Natural killer cell (primary cell): ENCODE results near the gene ACRBP. TPM values are rescaled to one million over a fixed set of nuclear protein-coding genes. Genes with fewer than 3 reads are reported as not detected.

ENCODE experiments used
- ATAC-seq, 3 donors: fragments of 150-1000 bp in 2 of 3; fragments of 200-7000 bp in 1 of 3; cut with Tn5 transposase; 1 replicate in 1 of 3; 2 replicates in 2 of 3; pipeline ENCODE4 v1.10.0; 2021; ENCODE audit warnings: mild to moderate bottlenecking in 2 of 3, moderate library complexity in 2 of 3
- DNase-seq, 2 donors: peaks; one replicate each; pipeline versions ENCODE4 v3.0.0 to v3.0.0-alpha.2; 2013 to 2021; ENCODE audit warnings: mixed read lengths in 1 of 2
- H3K27ac ChIP-seq: one replicate; pipeline ENCODE4 v1.5.1; 2013; ENCODE audit warnings: mild to moderate bottlenecking, low read length
- H3K27me3 ChIP-seq: one replicate; pipeline ENCODE4 v1.6.1; 2013; ENCODE audit warnings: low read length; ENCODE audit not compliant: control insufficient read depth, insufficient read depth
- H3K36me3 ChIP-seq: one replicate; pipeline ENCODE4 v1.6.1; 2013; ENCODE audit warnings: low read length; ENCODE audit not compliant: control insufficient read depth, insufficient read depth
- H3K4me1 ChIP-seq: one replicate; pipeline ENCODE4 v1.6.1; 2013; ENCODE audit warnings: low read length; ENCODE audit not compliant: control insufficient read depth, insufficient read depth
- H3K4me3 ChIP-seq: one replicate; pipeline ENCODE4 v1.5.1; 2013; ENCODE audit warnings: low read length
- H3K9me3 ChIP-seq: one replicate; pipeline ENCODE4 v1.6.1; 2013; ENCODE audit warnings: low read length; ENCODE audit not compliant: control insufficient read depth, insufficient read depth
- H3K27ac Mint-ChIP-seq, 2 donors: one replicate each; pipeline ENCODE4 v1.8.0; 2022; ENCODE audit warnings: mild to moderate bottlenecking in 2 of 2, mixed read lengths in 2 of 2, moderate library complexity in 1 of 2
- H3K27me3 Mint-ChIP-seq, 2 donors: one replicate each; pipeline ENCODE4 v1.8.0; 2022; ENCODE audit warnings: low read depth in 2 of 2, mixed read lengths in 2 of 2
- H3K36me3 Mint-ChIP-seq: one replicate; pipeline ENCODE4 v1.8.0; 2022; ENCODE audit warnings: mixed read lengths
- H3K4me1 Mint-ChIP-seq, 2 donors: one replicate each; pipeline ENCODE4 v1.8.0; 2022; ENCODE audit warnings: mixed read lengths in 2 of 2
- H3K4me3 Mint-ChIP-seq: one replicate; pipeline ENCODE4 v1.8.0; 2022; ENCODE audit warnings: mild to moderate bottlenecking, moderate library complexity, mixed read lengths
- H3K9me3 Mint-ChIP-seq, 2 donors: one replicate each; pipeline ENCODE4 v1.8.0; 2022; ENCODE audit warnings: mixed read lengths in 2 of 2
- CTCF ChIP-seq: fragments of 200-600 bp; IDR thresholded peaks from one replicate; pipeline ENCODE4 v1.8.0; 2022; ENCODE audit warnings: antibody characterized with exemption
- WGBS: methylation state at CpG from one replicate; pipeline ENCODE4 v1.1.7; 2013; ENCODE audit warnings: missing lambda C conversion rate; ENCODE audit not compliant: insufficient coverage; 5-methylcytosine and 5-hydroxymethylcytosine counted together
- intact Hi-C: fragments of 100-400 bp; cut with micrococcal nuclease; formaldehyde crosslinking; loops from one replicate; pipeline ENCODE4 v1.14.2; 2022
- total RNA-seq, 4 donors: library from RNA; stranded (reverse); fragments of 120-200 nt in 1 of 4; gene quantifications; one replicate each; pipeline versions ENCODE4 v1.2.3 to v1.2.4, GENCODE V29; 2013 to 2022

ACRBP gene
- total RNA-seq, 3 donors from 2014 or later (not counting 1 experiment from before 2014, with no cell fraction given), result 2.1 to 12.2 (median 4.7) TPM

GRCh38 chr12:6693832-6694355, 46.7 kb upstream of the ACRBP start:
- no peak overlapping the region for H3K4me3 Mint-ChIP-seq
- WGBS, result 91% methylated on average over 4 of the region's 4 CpGs
- peaks cover 8 to 19% of the 10 kb centered on the region in 2 donors for H3K4me1 Mint-ChIP-seq
- H3K27me3 Mint-ChIP-seq, result peaks cover 23 to 26% of the 10 kb centered on the region in 2 donors
- no peaks in the 10 kb centered on the region for H3K36me3 Mint-ChIP-seq
- Histone ChIP-seq H3K9me3 (no peaks in the 10 kb centered on the region), H3K4me3 (no peak overlapping the region), H3K36me3 (no peaks in the 10 kb centered on the region), H3K4me1 (peaks cover 18% of the 10 kb centered on the region), H3K27me3 (peaks cover 3% of the 10 kb centered on the region), H3K27ac (no peak overlapping the region)
- H3K9me3 Mint-ChIP-seq, result no peaks in the 10 kb centered on the region
- intact Hi-C loops, result no loop called here
- no peak overlapping the region for H3K27ac Mint-ChIP-seq
- DNase-seq, result no peak
- no peak for ATAC-seq
- TF ChIP-seq CTCF, result no peak

GRCh38 chr12:6692888-6693287, 45.7 kb upstream of the ACRBP start:
- H3K4me1 Mint-ChIP-seq, result peaks cover 15 to 29% of the 10 kb centered on the region in 2 donors
- DNase-seq (no peak), ATAC-seq (no peak)
- no peaks in the 10 kb centered on the region for H3K9me3 Mint-ChIP-seq
- Histone ChIP-seq H3K4me3 (no peak overlapping the region), H3K9me3 (no peaks in the 10 kb centered on the region), H3K4me1 (peaks cover 23% of the 10 kb centered on the region), H3K27me3 (no peaks in the 10 kb centered on the region), H3K27ac (no peak overlapping the region), H3K36me3 (no peaks in the 10 kb centered on the region)
- TF ChIP-seq CTCF, result no peak
- no peak overlapping the region for H3K4me3 Mint-ChIP-seq
- WGBS, result 71% methylated on average over 2 of the region's 2 CpGs
- intact Hi-C loops, result no loop called here
- H3K27ac Mint-ChIP-seq, result peak overlapping the region in 1 of 2 donors; percentile 13
- H3K27me3 Mint-ChIP-seq, result peaks cover 14 to 16% of the 10 kb centered on the region in 2 donors
- H3K36me3 Mint-ChIP-seq, result no peaks in the 10 kb centered on the region

GRCh38 chr12:6691473-6691872, 44.2 kb upstream of the ACRBP start:
- H3K9me3 ChIP-seq, result no peaks in the 10 kb centered on the region
- H3K36me3 ChIP-seq, result no peaks in the 10 kb centered on the region
- no peak overlapping the region for H3K27ac ChIP-seq
- H3K4me1 ChIP-seq, result peaks cover 22% of the 10 kb centered on the region
- DNase-seq, result no peak
- no peaks in the 10 kb centered on the region for H3K27me3 ChIP-seq
- intact Hi-C loops, result no loop called here
- H3K9me3 Mint-ChIP-seq, result no peaks in the 10 kb centered on the region
- no peak overlapping the region for H3K27ac Mint-ChIP-seq
- WGBS, result 93% methylated on average over 2 of the region's 4 CpGs
- H3K36me3 Mint-ChIP-seq, result no peaks in the 10 kb centered on the region
- H3K4me3 Mint-ChIP-seq, result no peak overlapping the region
- no peak overlapping the region for H3K4me3 ChIP-seq
- no peak for TF ChIP-seq CTCF
- ATAC-seq, result no peak
- H3K27me3 Mint-ChIP-seq, result peaks cover 6 to 7% of the 10 kb centered on the region in 2 donors
- peaks cover 29 to 43% of the 10 kb centered on the region in 2 donors for H3K4me1 Mint-ChIP-seq
